ENCODE data around the gene PRMT7.
"Not testable (repeated sequence)": the region's sequence is repeated elsewhere in the genome, so short reads cannot be mapped to it uniquely, and the experiment has no call there.

The PRMT7 gene

DNA sequence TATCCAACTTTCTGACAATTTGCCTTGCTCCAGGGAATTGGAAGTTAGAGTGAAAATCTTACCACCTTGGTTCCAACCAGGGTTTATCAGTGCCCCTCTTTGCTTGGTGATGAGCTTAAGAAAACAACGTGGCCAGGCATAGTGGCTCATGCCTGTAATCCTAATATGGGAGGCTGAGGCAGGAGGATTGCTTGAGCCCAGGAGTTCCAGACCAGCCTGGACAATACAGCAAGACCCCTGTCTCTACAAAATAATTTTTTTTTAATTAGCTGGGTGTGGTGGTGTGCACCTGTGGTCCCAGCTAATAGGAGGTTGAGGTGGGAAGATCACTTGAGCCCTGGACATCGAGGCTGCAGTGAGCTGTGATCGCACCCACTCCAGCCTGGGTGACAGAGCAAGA is 25.1 kb upstream of the PRMT7 start:
- H3K56ac ChIP-seq (ENCODE audit: low read length), result no peak overlapping the region
- no peak overlapping the region for H3K4me2 ChIP-seq (ENCODE audit: low read length)
- H3K4me3 ChIP-seq (ENCODE audit: low read length), result no peak overlapping the region
- DNase-seq, result no peak
- H3K4ac ChIP-seq (ENCODE audit: low read depth, low read length), result no peak overlapping the region
- peaks cover 7% of the 10 kb centered on the region for H3K36me3 ChIP-seq (ENCODE audit: control insufficient read depth, insufficient read depth, low read length)
- WGBS (ENCODE audit: extremely low coverage, insufficient coverage, low lambda C conversion rate), result no CpG with 5 or more reads among the region's 3 CpGs
- peaks cover 11% of the 10 kb centered on the region for H3K79me1 ChIP-seq (ENCODE audit: low read length)
- H4K8ac ChIP-seq (ENCODE audit: low read depth, low read length), result no peak overlapping the region
- H3K23ac ChIP-seq (ENCODE audit: low read length), result no peak overlapping the region
- H2BK120ac ChIP-seq (ENCODE audit: low read depth, low read length), result no peak overlapping the region
- H2BK15ac ChIP-seq (replicated peaks; ENCODE audit: low read depth), result no peak overlapping the region
- H3K9ac ChIP-seq (ENCODE audit: low read length), result no peak overlapping the region
- H4K5ac ChIP-seq (ENCODE audit: low read length), result no peak overlapping the region
- H3K27ac ChIP-seq (ENCODE audit: low read depth, low read length), result no peak overlapping the region
- H3K27me3 ChIP-seq (ENCODE audit: insufficient read depth, low read length, poor library complexity), result no peaks in the 10 kb centered on the region
- H3K4me1 ChIP-seq (ENCODE audit: control insufficient read depth, low read depth, low read length), result peaks cover 2% of the 10 kb centered on the region
- H3K18ac ChIP-seq (ENCODE audit: low read length), result no peak overlapping the region
- H2AK5ac ChIP-seq (ENCODE audit: low read length), result no peak overlapping the region
- no peak overlapping the region for H2BK5ac ChIP-seq (ENCODE audit: low read length)
- H3K79me2 ChIP-seq (ENCODE audit: control insufficient read depth, insufficient read depth, low read length), result no peaks in the 10 kb centered on the region

DNA sequence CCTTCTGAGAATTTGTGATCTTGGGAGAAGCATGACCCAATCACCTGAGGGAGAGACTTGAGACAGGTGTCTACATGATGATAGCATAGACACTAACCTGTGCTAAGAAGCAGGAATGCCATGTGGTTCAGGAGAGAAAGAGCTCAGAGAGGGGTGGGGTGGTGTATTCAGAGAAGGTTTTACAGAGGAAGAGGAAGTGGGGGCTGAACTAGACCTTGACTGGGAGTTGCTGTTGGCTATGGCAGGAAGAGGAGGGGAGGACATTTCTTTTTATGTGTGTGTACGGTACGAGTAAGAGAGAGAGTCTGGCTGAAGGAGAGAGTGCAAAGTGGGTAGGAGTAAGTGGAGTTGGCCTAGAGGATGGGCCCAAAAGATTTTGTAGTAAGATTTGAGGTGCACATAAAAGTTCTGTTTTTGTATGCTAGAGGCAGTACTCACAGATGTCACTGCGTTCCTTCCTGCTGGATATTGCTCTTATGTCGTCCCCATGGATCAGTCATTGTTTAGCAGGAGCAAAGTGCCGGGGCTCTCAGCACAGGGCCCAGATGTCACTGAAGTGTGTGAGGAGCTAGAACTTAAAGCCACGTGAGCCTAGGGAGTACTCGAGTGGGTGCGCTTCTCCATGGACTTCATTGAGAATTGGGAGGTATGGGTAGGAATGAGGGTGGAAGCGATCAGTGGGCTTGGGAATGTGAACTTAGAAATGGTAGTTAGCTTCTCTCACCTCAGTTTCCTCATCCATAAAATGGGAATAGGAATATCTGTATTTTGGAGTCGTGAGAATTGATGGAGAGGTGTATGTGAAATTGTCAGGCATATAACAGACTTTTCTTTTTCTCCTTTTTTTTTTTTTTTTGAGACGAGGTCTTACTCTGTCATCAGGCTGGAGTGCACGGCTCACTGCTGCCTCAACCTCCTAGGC is 24.4 kb upstream of the PRMT7 start:
- Histone ChIP-seq H3K9ac (ENCODE audit: low read length) (no peak overlapping the region), H4K8ac (ENCODE audit: low read depth, low read length) (no peak overlapping the region), H3K23ac (ENCODE audit: low read length) (no peak overlapping the region), H3K27me3 (ENCODE audit: insufficient read depth, low read length, poor library complexity) (no peaks in the 10 kb centered on the region), H3K18ac (ENCODE audit: low read length) (no peak overlapping the region), H3K4me3 (ENCODE audit: low read length) (no peak overlapping the region), H3K36me3 (ENCODE audit: control insufficient read depth, insufficient read depth, low read length) (peaks cover 11% of the 10 kb centered on the region), H2BK5ac (ENCODE audit: low read length) (no peak overlapping the region), H3K56ac (ENCODE audit: low read length) (no peak overlapping the region), H4K5ac (ENCODE audit: low read length) (no peak overlapping the region), H3K4me1 (ENCODE audit: control insufficient read depth, low read depth, low read length) (peaks cover 2% of the 10 kb centered on the region), H2BK15ac (replicated peaks; ENCODE audit: low read depth) (no peak overlapping the region), H2BK120ac (ENCODE audit: low read depth, low read length) (no peak overlapping the region), H2AK5ac (ENCODE audit: low read length) (no peak overlapping the region), H3K27ac (ENCODE audit: low read depth, low read length) (no peak overlapping the region), H3K79me1 (ENCODE audit: low read length) (peaks cover 11% of the 10 kb centered on the region), H3K4ac (ENCODE audit: low read depth, low read length) (no peak overlapping the region), H3K79me2 (ENCODE audit: control insufficient read depth, insufficient read depth, low read length) (no peaks in the 10 kb centered on the region), H3K4me2 (ENCODE audit: low read length) (no peak overlapping the region)
- no CpG with 5 or more reads among the region's 12 CpGs for WGBS (ENCODE audit: extremely low coverage, insufficient coverage, low lambda C conversion rate)
- no peak for DNase-seq

DNA sequence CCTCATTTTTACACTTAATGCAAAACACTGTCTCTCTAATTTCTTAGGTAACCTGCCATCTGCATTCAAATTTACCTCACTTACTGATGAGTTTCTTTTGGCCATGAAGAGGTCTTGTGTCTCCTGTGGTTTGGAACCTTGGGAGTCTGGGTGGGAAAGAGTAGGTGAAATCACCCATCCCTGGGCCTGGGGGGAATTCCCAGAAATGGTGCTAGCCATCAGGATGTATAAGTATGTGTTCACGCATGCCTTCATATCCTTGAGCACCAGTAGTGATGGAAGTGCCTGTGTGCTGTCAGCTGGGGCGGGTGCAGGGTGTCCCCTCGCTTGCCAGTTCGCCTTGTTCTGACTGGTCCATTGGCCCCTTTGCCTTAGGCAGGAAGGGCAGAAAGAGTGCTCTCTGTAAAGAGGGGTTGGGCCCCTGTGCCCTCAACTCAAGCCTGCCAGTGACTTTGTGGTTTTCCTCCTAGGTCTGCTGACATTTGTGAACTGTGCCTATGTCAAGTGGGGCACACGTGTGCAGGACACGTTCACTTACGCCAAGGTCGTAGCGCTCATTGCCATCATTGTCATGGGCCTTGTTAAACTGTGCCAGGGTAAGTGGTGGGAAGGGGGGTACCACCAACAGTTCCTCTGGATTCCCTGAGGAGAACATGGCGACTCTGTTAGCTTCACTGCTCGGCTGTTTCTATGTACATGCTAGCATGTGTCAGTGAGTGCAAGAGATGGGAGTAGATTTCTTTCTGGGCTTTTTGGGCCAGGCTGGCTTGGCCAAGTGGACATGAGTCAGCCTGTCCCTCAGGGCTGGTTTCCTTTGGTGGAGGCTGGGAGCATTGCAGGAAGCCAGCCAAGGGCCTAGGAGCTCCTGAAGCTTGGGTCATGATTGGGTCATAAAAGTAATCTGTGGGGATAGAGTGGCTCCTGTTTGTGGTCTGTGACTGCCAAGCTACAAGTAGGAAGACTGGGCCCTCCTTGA is 23.3 kb upstream of the PRMT7 start:
- Histone ChIP-seq H2BK120ac (ENCODE audit: low read depth, low read length) (no peak overlapping the region), H2BK15ac (replicated peaks; ENCODE audit: low read depth) (no peak overlapping the region), H4K5ac (ENCODE audit: low read length) (no peak overlapping the region), H3K79me1 (ENCODE audit: low read length) (peaks cover 11% of the 10 kb centered on the region), H3K18ac (ENCODE audit: low read length) (no peak overlapping the region), H2AK5ac (ENCODE audit: low read length) (no peak overlapping the region), H3K79me2 (ENCODE audit: control insufficient read depth, insufficient read depth, low read length) (no peaks in the 10 kb centered on the region), H3K56ac (ENCODE audit: low read length) (no peak overlapping the region), H2BK5ac (ENCODE audit: low read length) (no peak overlapping the region), H3K9ac (ENCODE audit: low read length) (no peak overlapping the region), H3K27me3 (ENCODE audit: insufficient read depth, low read length, poor library complexity) (no peaks in the 10 kb centered on the region), H3K4me3 (ENCODE audit: low read length) (no peak overlapping the region), H3K4me2 (ENCODE audit: low read length) (no peak overlapping the region), H3K4ac (ENCODE audit: low read depth, low read length) (no peak overlapping the region), H3K36me3 (ENCODE audit: control insufficient read depth, insufficient read depth, low read length) (peaks cover 16% of the 10 kb centered on the region), H4K8ac (ENCODE audit: low read depth, low read length) (no peak overlapping the region), H3K4me1 (ENCODE audit: control insufficient read depth, low read depth, low read length) (peaks cover 2% of the 10 kb centered on the region), H3K27ac (ENCODE audit: low read depth, low read length) (no peak overlapping the region), H3K23ac (ENCODE audit: low read length) (no peak overlapping the region)
- WGBS (ENCODE audit: extremely low coverage, insufficient coverage, low lambda C conversion rate), result no CpG with 5 or more reads among the region's 11 CpGs
- DNase-seq, result no peak

DNA sequence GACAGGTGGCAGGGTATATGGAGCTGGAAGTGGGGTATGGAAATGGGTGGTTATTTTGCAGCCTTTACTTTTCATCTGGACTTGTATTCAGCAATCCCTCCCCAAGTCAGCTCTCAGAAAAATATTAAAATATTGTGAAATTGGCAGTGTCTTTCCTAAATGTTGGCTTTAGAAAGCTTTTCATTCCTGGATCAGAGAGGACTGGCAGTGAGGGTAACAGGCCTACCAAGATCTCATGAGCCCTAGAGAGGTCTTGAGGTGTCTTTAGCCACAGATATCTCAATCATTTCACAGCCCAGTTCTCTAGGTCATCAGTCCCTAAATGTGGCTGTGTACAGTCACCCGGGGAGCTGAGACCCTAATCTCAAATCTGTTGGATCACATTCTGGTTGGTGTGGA is 22.6 kb upstream of the PRMT7 start:
- no peak for DNase-seq
- Histone ChIP-seq H3K79me2 (ENCODE audit: control insufficient read depth, insufficient read depth, low read length) (no peaks in the 10 kb centered on the region), H3K4ac (ENCODE audit: low read depth, low read length) (no peak overlapping the region), H3K4me3 (ENCODE audit: low read length) (no peak overlapping the region), H4K8ac (ENCODE audit: low read depth, low read length) (no peak overlapping the region), H3K36me3 (ENCODE audit: control insufficient read depth, insufficient read depth, low read length) (peaks cover 17% of the 10 kb centered on the region), H2BK15ac (replicated peaks; ENCODE audit: low read depth) (no peak overlapping the region), H3K18ac (ENCODE audit: low read length) (no peak overlapping the region), H3K27me3 (ENCODE audit: insufficient read depth, low read length, poor library complexity) (no peaks in the 10 kb centered on the region), H3K79me1 (ENCODE audit: low read length) (peaks cover 11% of the 10 kb centered on the region), H3K27ac (ENCODE audit: low read depth, low read length) (no peak overlapping the region), H3K23ac (ENCODE audit: low read length) (no peak overlapping the region), H2BK5ac (ENCODE audit: low read length) (no peak overlapping the region), H3K56ac (ENCODE audit: low read length) (no peak overlapping the region), H4K5ac (ENCODE audit: low read length) (no peak overlapping the region), H3K4me1 (ENCODE audit: control insufficient read depth, low read depth, low read length) (peaks cover 2% of the 10 kb centered on the region), H3K4me2 (ENCODE audit: low read length) (no peak overlapping the region), H2AK5ac (ENCODE audit: low read length) (no peak overlapping the region), H2BK120ac (ENCODE audit: low read depth, low read length) (no peak overlapping the region), H3K9ac (ENCODE audit: low read length) (no peak overlapping the region)
- no CpG with 5 or more reads among the region's 1 CpG for WGBS (ENCODE audit: extremely low coverage, insufficient coverage, low lambda C conversion rate)

DNA sequence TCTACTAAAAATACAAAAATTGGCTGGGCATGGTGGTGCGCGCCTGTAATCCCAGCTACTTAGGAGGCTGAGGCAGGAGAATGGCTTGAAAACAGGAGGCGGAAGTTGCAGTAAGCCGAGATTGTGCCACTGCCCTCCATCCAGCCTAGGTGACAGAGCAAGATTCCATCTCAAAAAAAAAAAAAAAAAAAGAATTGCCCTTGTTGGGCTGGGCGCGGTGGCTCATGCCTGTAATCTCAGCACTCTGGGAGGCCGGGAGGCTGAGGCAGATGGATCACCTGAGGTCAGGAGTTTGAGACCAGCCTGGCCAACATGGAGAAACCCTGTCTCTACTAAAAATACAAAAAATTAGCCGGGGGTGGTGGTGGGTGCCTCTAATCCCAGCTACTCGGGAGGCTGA is 22.0 kb upstream of the PRMT7 start:
- H3K18ac ChIP-seq (ENCODE audit: low read length); H3K79me2 ChIP-seq (ENCODE audit: control insufficient read depth, insufficient read depth, low read length); DNase-seq; H2BK120ac ChIP-seq (ENCODE audit: low read depth, low read length); H3K9ac ChIP-seq (ENCODE audit: low read length); H3K23ac ChIP-seq (ENCODE audit: low read length); H3K4me3 ChIP-seq (ENCODE audit: low read length); H4K8ac ChIP-seq (ENCODE audit: low read depth, low read length); H3K27me3 ChIP-seq (ENCODE audit: insufficient read depth, low read length, poor library complexity); H2BK5ac ChIP-seq (ENCODE audit: low read length); H3K4ac ChIP-seq (ENCODE audit: low read depth, low read length); H2AK5ac ChIP-seq (ENCODE audit: low read length); H3K56ac ChIP-seq (ENCODE audit: low read length); H3K27ac ChIP-seq (ENCODE audit: low read depth, low read length); H2BK15ac ChIP-seq (replicated peaks; ENCODE audit: low read depth); H3K4me1 ChIP-seq (ENCODE audit: control insufficient read depth, low read depth, low read length); H3K4me2 ChIP-seq (ENCODE audit: low read length); H4K5ac ChIP-seq (ENCODE audit: low read length): not testable (repeated sequence)
- Histone ChIP-seq H3K79me1 (ENCODE audit: low read length) (peaks cover 11% of the 10 kb centered on the region), H3K36me3 (ENCODE audit: control insufficient read depth, insufficient read depth, low read length) (peaks cover 17% of the 10 kb centered on the region)
- no CpG with 5 or more reads among the region's 9 CpGs for whole genome bisulfite sequencing (ENCODE audit: extremely low coverage, insufficient coverage, low lambda C conversion rate)

All from mesendoderm (in vitro differentiated cells).